Heart left ventricle (tissue), 13 donors: ENCODE data around the gene SYT11.

ENCODE experiments used
- POLR2A ChIP-seq, 2 donors: fragments of 450-650 bp; IDR thresholded peaks; one replicate each; pipeline ENCODE4 v1.6.1; 2017; ENCODE audit warnings: antibody characterized with exemption in 2 of 2, mild to moderate bottlenecking in 2 of 2, moderate library complexity in 2 of 2
- TF ChIP-seq, protein P1 (sequence below), 12 donors: fragments of 200-600 bp; sonication (generic) in 4 of 12; IDR thresholded peaks; one replicate each; pipeline versions ENCODE4 v1.5.0 to v1.8.0; 2018 to 2022; ENCODE audit warnings: antibody characterized with exemption in 12 of 12, mild to moderate bottlenecking in 5 of 12
- donor health status: ischemic (EF 13 %, LVEDD 7.1; RV severe dilation, severe dysfunction).
- donor health status: DM: no; HTN: yes; CAD: no.
- donor health status: DM: no; HTN: no; CAD: no.
- donor health status: ischemic (EF 25% LVEDD 6.9; RV normal size, moderate dysfunction).
- donor health status: ischemic (EF 25% LVEDD 5.7; RV mildly dilated, moderate dysfunction).
- donor health status: ischemic (EF 35%, LVEDD 5.7; RV mildly dilated, moderate dysfunction).
- donor health status: nonischemic (EF 11% LVEDD 7.7; RV severe dilation, severe dysfunction).
- donor health status: DM: yes; HTN: yes; CAD: no.
- donor health status: PGD.
- donor health status: ischemic (EF 29% LVEDD 5.4; RV normal size, mild dysfunction).
- donor health status: nonischemic (EF 23%, LVEDD 6.1; RV moderate dilation, normal function).

DNA sequence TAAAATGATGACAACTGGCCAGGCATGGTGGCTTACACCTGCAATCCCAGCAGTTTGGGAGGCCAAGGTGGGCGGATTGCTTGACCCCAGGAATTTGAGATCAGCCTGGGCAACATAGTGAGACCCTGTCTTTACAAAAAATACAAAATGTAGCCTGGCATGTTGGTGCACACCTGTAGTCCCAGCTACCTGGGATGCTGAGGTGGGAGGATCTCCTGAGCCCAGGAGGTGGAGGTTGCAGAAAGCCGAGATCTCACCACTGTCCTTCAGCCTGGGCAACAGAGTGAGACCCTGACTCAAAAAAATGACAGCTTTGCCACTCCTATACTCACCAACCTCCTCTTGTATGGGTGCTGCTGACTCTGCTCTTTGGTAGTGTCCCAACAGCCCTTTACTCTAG lies 18.6 kb downstream of the SYT11 start:
- TF ChIP-seq, protein P1, sequence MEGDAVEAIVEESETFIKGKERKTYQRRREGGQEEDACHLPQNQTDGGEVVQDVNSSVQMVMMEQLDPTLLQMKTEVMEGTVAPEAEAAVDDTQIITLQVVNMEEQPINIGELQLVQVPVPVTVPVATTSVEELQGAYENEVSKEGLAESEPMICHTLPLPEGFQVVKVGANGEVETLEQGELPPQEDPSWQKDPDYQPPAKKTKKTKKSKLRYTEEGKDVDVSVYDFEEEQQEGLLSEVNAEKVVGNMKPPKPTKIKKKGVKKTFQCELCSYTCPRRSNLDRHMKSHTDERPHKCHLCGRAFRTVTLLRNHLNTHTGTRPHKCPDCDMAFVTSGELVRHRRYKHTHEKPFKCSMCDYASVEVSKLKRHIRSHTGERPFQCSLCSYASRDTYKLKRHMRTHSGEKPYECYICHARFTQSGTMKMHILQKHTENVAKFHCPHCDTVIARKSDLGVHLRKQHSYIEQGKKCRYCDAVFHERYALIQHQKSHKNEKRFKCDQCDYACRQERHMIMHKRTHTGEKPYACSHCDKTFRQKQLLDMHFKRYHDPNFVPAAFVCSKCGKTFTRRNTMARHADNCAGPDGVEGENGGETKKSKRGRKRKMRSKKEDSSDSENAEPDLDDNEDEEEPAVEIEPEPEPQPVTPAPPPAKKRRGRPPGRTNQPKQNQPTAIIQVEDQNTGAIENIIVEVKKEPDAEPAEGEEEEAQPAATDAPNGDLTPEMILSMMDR (IDR thresholded peaks at IDR 0.05) = no peak
- no peak for TF ChIP-seq POLR2A (IDR thresholded peaks at IDR 0.05)
